GM19324 (cell line): ENCODE measurements around the gene ZNF768.
"Not testable (repeated sequence)": the region's sequence is repeated elsewhere in the genome, so short reads cannot be mapped to it uniquely, and the experiment has no call there.

Source experiments
- ATAC-seq: cut with Tn5 transposase; IDR thresholded peaks from one replicate; pipeline ENCODE4 v1.9.1; 2021; ENCODE audit warnings: mild to moderate bottlenecking, moderate library complexity; ENCODE audit not compliant: unreplicated experiment, low FRiP score

The ZNF768 gene

DNA sequence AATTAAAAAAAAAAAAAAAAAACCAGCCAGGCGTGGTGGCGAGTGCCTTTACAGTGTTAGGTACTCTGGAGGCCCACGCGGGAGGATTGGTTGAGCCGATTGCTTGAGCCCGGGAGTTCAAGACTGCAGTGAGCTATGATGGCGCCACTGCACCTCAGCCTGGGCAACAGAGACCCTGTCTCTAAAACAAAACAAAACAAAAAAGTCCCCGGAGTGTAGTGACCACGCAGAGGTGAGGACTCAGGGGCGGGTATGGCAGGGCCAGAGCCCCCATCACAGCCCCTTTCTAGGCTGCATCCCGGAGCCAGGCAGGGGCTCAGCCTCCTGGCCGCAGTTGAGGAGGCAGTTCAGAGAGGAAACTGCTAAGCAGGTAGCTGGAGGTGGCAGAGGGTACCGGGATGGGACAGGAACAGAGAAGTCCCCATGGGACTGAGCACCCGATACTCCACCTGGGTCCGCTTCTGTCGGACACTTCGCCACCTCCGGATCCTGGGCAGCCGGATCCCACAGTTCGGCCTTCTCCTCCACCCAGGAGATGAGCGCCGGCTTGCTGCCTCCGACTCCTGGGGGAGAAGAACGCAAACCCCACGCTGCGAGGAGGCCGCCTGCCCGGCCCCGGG, 7.5 kb upstream of the ZNF768 start:
- peak; percentile 27 for ATAC-seq

DNA sequence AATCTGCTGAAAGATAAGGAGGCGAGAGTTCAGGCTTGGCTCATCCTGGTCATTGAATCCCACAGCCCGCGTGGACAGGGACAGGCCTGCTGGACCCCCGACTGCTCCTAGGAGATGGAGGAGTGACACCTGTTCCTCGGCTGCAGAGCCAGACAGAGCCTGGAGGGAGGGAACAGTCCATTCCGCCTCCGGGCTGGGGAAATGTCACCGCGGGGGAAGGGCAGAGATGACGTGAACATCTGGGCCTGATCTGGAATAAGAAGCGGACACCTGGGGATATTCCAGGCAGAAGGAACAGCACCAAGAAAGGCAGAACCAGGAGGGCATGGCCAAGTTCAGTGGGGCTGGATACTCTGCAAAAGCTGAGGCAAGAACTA, 6.8 kb upstream of the ZNF768 start:
- ATAC-seq: no peak

DNA sequence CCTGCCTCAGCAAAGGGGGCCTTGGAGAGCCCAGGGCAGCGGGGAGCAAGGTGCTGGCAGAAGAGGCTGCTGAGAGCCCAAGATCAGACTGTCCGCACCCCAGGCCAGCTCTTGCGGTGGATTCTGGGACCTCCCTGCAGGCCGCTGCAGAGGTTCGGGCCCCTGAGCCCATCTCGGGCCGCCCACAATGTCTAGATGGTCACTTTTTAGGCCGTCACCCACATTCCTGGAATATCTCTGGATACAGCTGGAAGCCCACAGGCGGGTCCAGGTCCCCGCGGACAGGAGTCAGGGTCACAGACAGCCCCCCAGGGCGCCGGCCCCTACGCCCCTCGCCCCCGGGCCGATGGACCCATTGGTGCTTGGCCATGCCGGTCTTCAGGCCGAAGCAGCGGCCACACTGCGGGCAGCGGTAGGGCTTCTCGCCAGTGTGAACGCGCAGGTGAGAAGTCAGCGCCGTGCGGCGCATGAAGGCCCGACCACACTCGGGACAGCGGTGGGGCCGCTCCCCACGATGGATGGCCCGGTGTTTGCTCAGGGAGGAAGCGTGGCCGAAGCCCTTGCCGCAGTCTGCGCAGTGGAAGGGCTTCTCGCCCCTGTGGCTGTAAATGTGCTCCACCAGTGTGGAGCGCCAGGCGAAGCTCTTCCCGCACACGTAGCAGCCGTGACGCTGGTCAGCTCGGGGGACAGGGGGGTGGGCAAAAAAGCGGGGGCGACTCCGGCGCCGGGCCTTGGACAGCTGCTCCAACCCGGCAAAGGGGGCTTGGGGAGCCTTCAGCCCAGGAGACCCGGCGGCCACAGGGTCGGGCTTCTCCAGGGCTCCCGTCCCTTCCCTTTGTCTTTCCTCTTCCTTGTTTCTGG, 6.1 kb upstream of the ZNF768 start:
- ATAC-seq: no peak

DNA sequence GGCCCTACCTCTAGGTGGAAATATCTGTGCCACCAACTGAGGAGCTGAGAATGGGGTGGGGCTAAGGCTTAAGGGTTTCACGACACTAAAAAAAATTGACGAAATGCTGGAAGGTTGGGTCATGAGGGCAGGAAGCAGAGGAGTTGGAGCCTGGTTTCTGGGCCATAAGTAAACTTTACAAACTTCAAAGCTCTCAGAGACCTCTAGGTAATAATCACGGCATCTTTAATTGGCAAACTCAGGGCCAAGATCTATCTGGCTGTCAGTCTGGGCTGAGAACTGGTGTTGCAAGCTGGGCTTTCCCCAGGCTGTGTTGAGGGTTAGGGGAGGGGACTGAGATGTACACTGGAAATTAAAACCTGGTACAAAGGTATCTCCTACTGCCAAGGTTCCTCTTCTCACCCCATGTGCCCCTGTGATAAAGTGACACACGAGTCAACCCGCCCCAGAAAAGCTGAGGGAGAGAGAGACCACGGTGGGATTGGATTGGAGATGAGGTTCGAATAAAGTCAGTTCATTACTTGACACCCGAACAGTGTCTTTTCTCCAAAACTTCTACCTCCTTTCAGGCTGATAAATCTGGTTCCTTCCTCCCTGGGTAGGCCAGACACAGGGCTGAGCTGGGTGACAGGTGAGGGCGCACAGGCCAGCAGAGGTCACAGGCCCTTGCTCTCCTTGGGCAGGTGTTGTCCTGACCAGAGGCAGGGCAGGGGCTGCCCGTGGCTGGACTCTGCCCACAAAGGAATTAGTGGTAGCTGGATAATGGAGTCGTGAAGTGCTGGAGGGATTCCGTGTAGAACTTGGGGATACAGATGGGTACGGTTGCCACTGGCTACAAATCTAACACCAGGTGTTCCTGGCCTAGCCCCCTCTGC, 4.0 kb upstream of the ZNF768 start:
- ATAC-seq: no peak

DNA sequence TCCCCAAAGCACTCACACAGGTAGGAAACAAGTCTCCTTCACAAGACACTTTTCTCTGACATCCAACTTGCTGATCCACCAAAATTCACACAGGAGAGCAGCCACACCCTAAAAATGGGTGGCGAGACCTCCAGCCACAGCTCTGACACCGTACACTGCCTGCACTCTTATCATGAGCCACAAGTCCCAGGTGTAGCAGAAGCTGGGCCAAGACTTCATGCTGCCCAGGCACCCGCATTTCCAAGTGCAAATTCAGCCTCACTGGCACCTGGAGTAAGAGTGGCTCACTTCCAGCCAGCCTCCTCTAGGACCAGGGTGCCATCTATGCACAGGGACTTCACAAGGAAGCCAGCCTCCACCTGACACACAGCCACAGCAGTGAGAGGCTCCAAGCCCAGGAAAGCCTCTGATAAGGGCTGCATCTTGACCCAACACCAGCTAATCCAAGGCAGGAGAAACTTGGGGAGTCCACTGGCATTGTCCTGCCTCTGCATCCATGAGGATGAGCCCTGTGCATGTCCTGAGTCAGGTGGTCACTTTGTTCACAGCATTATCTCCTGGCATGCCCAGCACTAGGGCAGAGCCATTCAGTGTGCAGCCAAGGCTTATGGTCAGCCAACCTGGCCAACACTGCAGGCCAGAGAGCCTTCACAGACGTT, 2.6 kb upstream of the ZNF768 start:
- no peak for ATAC-seq

DNA sequence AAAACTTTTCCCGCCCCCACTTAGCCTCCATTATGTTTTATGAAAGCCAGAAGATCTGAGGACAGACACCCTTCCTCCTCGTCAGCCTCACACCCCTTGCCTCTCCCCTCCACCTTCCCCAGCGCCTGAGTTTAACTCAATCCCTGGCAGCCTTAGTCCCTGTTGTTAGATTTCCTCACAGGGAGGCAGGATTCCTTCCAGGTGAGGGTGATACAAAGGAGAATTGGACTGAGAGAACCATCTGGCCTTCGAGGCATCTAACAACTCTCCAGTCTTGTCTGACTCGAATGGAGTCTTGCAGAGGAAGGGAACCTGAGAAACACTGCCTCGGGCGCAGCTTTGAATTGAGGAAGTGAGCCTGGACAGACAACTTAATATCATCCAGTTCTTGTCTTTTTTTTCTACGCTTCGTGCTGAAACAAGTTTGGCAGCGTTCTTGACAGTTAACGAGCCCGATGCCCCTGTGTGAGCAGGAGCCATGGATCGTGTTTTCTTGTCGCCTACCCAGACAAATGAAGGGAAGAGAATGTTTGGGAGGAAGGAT, 1.3 kb upstream of the ZNF768 start:
- no peak for ATAC-seq

DNA sequence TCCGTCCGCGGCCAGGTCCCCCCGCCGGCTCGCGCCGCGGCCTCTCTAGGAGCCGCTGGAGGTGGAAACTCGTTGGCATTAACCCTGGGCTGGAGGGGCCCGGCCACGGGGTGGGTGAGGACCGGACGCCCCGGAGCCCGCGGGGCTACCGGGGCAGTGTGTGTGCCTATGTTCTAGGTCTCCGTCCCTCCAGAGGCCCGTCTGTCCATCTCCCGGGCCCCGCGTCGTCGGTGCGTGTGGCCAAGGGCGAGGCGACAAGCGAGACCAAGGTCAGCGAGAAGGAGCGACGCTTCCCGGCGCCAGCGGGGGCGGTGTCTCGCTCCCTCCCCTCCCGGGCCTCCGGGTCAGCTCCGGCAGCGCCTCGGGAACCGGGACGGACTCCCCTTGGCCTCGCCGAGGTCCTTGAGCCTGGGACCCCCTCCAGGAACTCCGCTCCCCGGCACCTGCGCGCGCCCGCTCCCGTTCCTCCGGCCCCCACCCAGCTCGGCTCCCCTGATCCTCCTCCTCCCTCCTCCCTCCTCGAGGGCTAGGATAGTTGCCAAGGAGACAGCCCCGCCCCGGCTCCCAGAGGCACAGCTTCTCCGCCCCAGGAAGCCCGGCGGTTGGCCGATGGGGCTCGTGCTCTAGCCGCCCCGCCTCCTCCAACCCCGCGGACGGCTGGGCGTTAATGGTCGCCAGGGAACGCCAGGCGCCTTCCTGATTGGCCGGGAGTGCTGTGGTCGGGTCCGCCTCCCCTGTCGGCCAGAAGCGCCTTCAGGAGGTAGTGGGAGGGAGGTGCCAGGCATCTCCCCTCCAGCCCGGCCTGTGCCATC, 663 bp upstream of the ZNF768 start:
- ATAC-seq: peak; percentile 80

DNA sequence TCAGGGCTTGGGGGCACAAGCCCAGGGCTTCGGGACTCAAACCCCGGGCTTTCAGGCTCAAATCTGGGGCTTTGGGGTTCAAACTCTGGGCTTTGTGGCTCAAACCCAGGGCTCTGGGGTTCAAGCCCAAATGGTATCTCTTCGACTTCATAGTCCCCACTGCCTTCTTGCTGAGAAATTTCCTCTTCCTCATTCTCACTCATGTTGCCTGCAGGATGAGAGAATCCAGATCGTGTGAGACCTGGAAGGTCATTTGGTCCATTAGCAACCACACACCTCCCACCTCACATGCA, 576 bp downstream of the ZNF768 start:
- no peak for ATAC-seq

DNA sequence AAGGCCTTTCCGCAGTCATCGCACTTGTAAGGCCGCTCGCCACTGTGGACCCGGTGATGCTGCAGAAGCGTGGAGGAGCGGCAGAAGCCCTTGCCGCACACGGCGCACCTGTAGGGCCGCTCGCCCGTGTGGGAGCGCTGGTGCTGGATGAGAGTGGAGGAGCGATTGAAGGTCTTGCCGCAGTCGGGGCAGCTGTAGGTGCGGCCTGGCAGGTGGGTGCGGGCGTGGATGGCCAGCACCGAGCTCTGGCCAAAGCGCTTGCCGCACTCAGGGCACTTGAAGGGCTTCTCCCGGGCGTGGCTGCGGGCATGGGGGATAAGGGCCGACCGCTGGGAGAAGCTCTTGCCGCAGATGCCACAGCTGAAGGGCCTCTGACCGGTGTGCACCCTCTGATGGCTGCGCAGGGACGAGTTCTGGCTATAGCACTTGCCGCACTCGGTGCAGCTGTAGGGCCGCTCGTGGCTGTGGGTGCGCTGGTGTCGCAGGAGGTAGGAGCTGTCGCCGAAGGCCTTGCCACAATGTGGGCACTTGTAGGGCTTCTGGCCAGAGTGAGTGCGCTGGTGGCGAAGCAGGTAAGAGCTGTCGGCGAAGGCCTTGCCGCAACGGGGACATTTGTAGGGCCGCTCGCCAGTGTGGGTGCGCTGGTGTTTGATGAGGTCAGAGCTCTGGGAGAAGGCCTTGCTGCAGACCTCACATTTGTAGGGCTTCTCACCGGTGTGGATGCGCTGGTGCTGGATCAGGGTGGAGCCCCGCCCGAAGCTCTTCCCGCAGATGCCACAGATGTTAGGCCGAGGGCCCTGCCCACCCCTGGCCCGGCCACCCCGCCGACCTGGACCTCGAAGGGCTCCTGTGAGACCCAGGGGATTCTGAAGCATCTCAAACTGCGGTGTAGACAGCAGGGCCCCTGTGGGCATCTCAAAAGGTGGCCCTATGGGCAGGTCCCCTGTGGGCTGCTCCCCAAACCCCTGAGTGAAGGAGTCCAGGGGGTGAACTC, 1.5 kb downstream of the ZNF768 start:
- ATAC-seq: no peak

DNA sequence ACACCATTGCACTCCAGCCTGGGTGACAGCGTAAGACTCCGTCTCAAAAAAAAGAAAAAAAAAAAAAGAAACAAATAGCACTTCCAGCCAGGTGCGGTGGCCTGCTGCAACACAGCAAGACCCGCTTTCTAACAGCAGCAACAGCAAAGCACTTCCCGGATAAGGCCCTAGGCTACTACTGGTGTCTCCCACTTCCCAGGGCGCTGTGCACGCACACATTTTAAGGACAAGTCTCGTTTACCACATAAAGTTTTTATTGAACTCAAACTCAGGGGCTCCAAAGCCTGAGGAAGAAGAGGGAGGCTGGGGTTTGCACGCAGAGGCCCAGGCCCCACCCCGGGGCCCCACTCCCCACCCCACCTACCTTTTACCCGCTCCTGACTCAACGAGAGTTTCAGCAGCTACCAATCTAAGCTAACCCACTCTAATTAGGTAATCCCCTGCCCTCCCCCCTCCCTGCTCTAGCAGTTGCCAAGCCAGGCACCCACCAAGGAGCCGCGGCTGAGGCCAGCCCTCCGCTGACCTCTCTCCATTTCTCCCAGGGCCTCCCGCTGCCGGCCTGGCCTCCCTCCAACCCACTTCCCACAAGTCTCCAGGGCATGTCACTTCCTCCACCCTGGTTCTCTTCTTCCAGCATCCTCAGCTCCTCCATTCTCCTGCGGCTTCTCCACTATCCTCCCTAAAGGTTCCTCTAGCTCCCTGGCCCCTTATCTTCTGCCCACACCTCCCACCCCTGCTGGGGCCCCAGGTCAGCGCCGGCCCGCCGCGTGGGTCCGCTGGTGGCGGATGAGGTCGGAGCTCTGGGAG, 2.4 kb downstream of the ZNF768 start:
- ATAC-seq: no peak

DNA sequence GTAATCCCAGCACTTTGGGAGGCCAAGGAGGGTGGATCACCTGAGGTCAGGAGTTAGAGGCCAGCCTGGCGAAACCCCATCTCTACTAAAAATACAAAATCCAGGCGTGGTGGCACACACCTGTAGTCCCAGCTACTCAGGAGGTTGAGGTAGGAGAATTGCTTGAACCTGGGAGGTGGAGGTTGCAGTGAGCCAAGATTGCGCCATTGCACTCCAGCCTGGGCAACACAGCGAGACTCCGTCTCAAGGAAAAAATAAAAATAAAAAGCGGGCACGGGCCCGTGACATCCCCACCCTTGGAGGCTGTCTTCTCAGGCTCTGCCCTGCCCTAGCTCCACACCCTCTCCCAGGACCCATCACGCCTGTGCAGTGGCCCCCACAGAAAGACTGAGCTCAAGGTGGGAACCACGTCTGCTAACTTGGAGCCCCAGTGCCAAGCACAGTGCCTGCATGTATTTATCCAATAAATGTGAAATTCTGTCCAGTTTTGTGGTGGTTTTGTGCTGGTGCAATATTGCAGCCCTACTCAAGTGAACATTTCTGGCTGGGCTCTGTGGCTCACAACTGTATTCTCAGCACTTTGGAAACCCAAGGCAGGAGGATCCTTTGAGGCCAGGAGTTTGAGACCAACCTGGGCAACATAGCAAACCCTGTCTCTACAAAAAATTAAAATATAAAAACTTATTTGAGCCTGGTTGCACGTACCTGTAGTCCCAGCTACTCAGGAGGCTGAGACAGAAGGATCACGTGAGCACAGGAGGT, 3.5 kb downstream of the ZNF768 start:
- not testable (repeated sequence) for ATAC-seq

DNA sequence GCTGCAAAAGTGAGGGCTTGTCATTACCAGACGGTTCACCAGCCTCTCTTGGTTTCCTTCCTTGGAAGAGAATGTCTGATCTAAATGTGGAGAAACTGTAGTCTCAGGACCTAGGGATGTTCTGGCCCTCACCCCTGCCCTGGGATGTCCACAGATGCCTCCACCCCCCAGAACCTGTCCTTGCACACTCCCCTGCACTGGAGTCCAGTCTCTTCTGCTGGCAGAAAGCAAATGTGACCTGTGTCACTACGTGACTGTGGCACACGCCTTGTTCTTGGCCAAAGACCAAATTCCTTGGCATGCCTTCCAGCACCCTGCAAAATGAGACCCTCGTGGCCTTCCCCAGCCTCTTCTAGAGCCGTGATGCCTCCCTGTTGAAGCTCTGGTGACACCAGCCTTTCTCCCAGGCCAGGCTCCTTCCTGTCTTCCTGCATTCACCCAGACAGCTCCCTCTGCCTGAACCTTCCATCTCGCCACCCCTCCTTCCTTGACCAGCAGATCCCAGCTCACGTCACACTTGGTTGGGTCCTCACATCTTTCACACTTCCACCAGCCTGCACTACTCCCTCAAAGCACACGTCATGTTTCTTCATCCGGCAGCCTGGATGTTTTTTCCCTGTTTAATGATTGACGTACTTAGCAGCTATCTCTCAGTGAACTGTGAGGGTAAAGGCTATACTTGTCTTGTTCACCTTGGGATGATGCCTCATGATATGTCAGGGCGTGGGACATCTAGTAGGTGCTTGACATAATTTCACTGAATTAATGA, 4.3 kb downstream of the ZNF768 start:
- no peak for ATAC-seq

DNA sequence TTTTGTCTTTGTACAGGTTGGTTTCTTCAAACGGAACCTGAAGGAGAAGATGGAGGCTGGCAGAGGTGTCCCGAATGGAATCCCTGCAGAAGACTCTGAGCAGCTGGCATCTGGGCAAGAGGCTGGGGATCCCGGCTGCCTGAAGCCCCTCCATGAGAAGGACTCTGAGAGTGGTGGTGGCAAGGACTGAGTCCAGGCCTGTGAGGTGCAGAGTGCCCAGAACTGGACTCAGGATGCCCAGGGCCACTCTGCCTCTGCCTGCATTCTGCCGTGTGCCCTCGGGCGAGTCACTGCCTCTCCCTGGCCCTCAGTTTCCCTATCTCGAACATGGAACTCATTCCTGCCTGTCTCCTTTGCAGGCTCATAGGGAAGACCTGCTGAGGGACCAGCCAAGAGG, 4.9 kb downstream of the ZNF768 start:
- no peak for ATAC-seq

DNA sequence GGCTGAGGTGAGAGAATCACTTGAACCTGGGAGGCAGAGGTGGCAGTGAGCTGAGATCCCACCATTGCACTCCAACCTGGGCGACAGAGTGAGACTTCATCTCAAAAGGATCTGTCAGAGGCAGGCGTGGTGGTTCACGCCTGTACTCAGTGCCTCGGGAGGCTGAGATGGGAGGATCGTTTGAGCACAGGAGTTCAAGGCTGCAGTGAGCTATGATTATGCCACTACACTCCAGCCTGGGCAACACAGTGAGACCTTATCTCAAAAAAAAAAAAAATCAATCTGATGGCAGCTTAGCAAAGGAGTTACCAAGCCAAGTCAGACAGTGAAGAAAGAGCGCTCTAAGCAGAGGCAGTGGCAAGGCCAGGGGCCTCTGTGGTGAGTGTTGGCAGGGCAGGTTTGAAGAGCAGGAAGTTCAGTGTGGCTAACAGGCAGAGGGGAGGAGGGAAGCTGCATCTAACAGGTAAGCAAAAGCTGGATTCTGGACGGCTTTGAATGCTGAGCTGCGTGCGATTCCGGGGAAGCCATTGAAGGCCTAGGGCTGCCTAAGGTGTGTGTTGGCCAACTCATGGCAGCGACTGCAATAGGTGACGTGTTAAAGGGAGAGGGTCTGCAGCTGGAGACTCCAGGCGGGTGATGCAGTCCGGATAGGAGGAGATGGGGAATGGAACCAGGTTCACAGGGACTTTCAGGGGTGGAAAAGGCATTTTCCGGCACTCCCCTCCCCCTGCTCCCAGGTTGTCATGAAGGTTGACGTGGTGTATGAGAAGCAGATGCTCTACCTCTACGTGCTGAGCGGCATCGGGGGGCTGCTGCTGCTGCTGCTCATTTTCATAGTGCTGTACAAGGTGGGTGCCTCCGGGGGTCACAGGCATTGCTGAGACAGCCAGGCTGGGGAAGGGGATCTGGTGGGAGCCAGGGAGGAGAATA, 7.0 kb downstream of the ZNF768 start:
- no peak for ATAC-seq

DNA sequence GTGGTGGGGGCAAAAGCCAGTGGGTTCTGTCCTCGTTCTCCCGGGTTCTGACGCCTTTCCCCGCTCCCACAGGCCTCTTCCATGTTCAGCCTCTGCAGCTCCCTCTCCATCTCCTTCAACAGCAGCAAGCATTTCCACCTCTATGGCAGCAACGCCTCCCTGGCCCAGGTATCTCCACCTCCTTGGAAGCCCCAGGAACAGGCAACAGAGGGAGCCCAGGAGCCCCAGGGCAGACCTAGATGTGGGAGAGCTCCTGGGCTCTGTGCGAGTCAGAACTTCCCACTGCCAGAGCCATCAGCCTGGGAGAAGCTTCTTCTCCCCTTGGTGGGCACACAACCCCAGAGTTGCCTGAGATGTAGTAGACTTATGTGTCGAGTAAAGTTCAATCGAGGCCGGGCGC, 7.8 kb downstream of the ZNF768 start:
- no peak for ATAC-seq
